Vagina (tissue), 2 donors: ENCODE results near the gene BPIFB6.

Experiments used
- CTCF ChIP-seq, 3 experiments: fragments of 450-650 bp in 2 of 3; fragments of 200-600 bp in 1 of 3; sonication (generic) in 1 of 3; IDR thresholded peaks; one replicate each; pipeline ENCODE4 v1.5.1; 2017 to 2019; ENCODE audit warnings: antibody characterized with exemption in 3 of 3, mild to moderate bottlenecking in 2 of 3, moderate library complexity in 2 of 3
- POLR2A ChIP-seq, 2 donors: fragments of 450-650 bp; IDR thresholded peaks; one replicate each; pipeline ENCODE4 v1.6.1; 2017; ENCODE audit warnings: antibody characterized with exemption in 2 of 2, mild to moderate bottlenecking in 2 of 2, moderate library complexity in 2 of 2
- POLR2AphosphoS5 ChIP-seq, 2 donors: sonication (generic); formaldehyde crosslinking; IDR thresholded peaks; one replicate each; pipeline ENCODE4 v1.9.0; 2017; ENCODE audit warnings: antibody characterized with exemption in 2 of 2, mild to moderate bottlenecking in 2 of 2, low read depth in 1 of 2; ENCODE audit not compliant: insufficient read depth in 1 of 2

- TF ChIP-seq CTCF (IDR thresholded peaks at IDR 0.05): no peak
- TF ChIP-seq POLR2A (IDR thresholded peaks at IDR 0.05): no peak
- no peak for TF ChIP-seq POLR2AphosphoS5 (IDR thresholded peaks at IDR 0.05; ENCODE audit: insufficient read depth in 1 of 2, low read depth in 1 of 2)
These were observed 62.1 kb downstream of the BPIFB6 start for GRCh38 chr20:33093582-33093981.
